ENCODE measurements around the gene GORASP1. TPM values are rescaled to one million over a fixed set of nuclear protein-coding genes. Genes with fewer than 3 reads are reported as not detected.

GORASP1 gene
- total and polyA plus RNA-seq, 2 of the 13 experiments (the other 11 are each of a cell fraction or from before 2014, with no cell fraction given) = 36.4 to 39.8 TPM

- TF ChIP-seq, protein P1, sequence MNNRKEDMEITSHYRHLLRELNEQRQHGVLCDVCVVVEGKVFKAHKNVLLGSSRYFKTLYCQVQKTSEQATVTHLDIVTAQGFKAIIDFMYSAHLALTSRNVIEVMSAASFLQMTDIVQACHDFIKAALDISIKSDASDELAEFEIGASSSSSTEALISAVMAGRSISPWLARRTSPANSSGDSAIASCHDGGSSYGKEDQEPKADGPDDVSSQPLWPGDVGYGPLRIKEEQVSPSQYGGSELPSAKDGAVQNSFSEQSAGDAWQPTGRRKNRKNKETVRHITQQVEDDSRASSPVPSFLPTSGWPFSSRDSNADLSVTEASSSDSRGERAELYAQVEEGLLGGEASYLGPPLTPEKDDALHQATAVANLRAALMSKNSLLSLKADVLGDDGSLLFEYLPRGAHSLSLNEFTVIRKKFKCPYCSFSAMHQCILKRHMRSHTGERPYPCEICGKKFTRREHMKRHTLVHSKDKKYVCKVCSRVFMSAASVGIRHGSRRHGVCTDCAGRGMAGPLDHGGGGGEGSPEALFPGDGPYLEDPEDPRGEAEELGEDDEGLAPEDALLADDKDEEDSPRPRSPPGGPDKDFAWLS (CRISPR knock-in tag; IDR thresholded peaks at IDR 0.05; ENCODE audit: borderline replicate concordance) = no peak
- TF ChIP-seq, protein P2, sequence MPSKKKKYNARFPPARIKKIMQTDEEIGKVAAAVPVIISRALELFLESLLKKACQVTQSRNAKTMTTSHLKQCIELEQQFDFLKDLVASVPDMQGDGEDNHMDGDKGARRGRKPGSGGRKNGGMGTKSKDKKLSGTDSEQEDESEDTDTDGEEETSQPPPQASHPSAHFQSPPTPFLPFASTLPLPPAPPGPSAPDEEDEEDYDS (CRISPR knock-in tag; IDR thresholded peaks at IDR 0.05) = no peak
- TF ChIP-seq ZC3H4 (CRISPR knock-in tag; IDR thresholded peaks at IDR 0.05; ENCODE audit: borderline replicate concordance) = no peak
- no peak for TF ChIP-seq MIXL1 (CRISPR knock-in tag; IDR thresholded peaks at IDR 0.05)
Observed at GRCh38 chr3:39102504-39103323, 4.7 kb downstream of the GORASP1 start (continued).

DNA sequence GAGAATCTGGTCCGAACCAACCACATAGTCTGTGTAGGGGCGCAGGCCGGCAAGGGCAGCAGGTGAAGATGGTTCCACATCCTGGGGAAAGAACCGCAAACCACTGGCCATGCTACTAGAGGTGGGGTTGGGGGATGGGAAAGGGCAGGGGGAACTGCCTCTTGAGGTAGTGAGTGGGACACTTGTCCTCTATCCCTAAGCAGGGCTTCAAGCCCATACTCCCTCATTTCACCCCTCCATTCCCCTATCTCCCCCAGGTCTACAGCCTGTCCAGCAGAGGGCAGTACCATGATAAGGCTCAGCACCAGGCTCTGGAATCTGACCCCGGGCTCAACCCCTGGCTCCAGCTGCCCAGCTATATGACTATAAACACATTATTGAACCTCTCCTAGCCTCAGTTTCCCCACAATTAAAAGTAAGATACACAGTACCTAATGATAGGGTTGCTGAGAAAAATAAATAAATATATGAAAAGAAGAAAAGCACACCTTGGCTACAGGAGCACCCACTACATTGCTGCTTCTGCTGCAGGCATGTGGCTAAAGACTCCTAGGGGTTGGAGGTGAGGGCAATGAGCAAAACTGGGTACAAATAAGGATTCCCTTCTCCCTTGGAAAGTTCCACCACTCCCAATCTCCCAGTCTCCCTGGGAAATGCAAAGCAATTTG, 6.3 kb downstream of the GORASP1 start:
- no peaks in the 10 kb centered on the region for H4K20me1 ChIP-seq (ENCODE audit: insufficient read depth, low read length)

More for the DNA sequence above, 6.3 kb downstream of the GORASP1 start:
- Histone ChIP-seq H3K4me1 (ENCODE audit: insufficient read depth, low read length) (peaks cover 33% of the 10 kb centered on the region), H3K27ac (ENCODE audit: extremely low read length, insufficient read depth, low read length) (no peak overlapping the region), H3K9me3 (ENCODE audit: low read length) (no peaks in the 10 kb centered on the region), H3K36me3 (replicated peaks in 1 of 2; ENCODE audit: control insufficient read depth in 1 of 2, insufficient read depth in 2 of 2, low read length in 2 of 2) (peaks cover 11 to 41% of the 10 kb centered on the region in 2 experiments), H3K4me3 (replicated peaks in 1 of 3; ENCODE audit: insufficient read depth in 1 of 3, low read depth in 2 of 3, low read length in 3 of 3) (no peak overlapping the region), H3K9ac (ENCODE audit: insufficient read depth, low read depth, low read length) (no peak overlapping the region), H3K79me2 (ENCODE audit: insufficient read depth, low read length) (peaks cover 13% of the 10 kb centered on the region), H3K27me3 (ENCODE audit: control insufficient read depth in 1 of 2, insufficient read depth in 2 of 2, low read length in 2 of 2) (no peaks in the 10 kb centered on the region), H3K4me2 (ENCODE audit: low read depth, low read length) (no peak overlapping the region), H2AFZ (ENCODE audit: low read length) (no peak overlapping the region)
- 86% methylated on average over 3 of the region's 5 CpGs for WGBS (ENCODE audit: low lambda C conversion rate)
- peak; percentile 8 for FAIRE-seq
- peak; percentile 29 for DNase-seq (ENCODE audit: low spot score)
- TF ChIP-seq TFDP2 (CRISPR knock-in tag; IDR thresholded peaks at IDR 0.05) (no peak), NR2F1 (CRISPR knock-in tag; IDR thresholded peaks at IDR 0.05) (peak; percentile 74), ZFX (CRISPR knock-in tag; IDR thresholded peaks at IDR 0.05; ENCODE audit: low read depth) (no peak), POGZ (CRISPR knock-in tag; IDR thresholded peaks at IDR 0.05) (0 out of 2 replicates have a peak, but pooled peaks have one; percentile 26), TOPORS (CRISPR knock-in tag; IDR thresholded peaks at IDR 0.05) (no peak), SMC3 (IDR thresholded peaks at IDR 0.05; ENCODE audit: low read length) (peak; percentile 35), STAG1 (CRISPR knock-in tag; IDR thresholded peaks at IDR 0.05) (peak; percentile 55), CTCF (CRISPR knock-in tag; IDR thresholded peaks at IDR 0.05) (peak; percentile 71), NR2F6 (IDR thresholded peaks at IDR 0.05) (peak; percentile 69), NR2F6 (CRISPR knock-in tag; IDR thresholded peaks at IDR 0.05) (peak; percentile 76), PHF21A (CRISPR knock-in tag; IDR thresholded peaks at IDR 0.05) (no peak), ZNF180 (CRISPR knock-in tag; IDR thresholded peaks at IDR 0.05; ENCODE audit: borderline replicate concordance, low read depth) (no peak)
- TF ChIP-seq, protein P3, sequence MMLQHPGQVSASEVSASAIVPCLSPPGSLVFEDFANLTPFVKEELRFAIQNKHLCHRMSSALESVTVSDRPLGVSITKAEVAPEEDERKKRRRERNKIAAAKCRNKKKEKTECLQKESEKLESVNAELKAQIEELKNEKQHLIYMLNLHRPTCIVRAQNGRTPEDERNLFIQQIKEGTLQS (CRISPR knock-in tag; IDR thresholded peaks at IDR 0.05) = no peak
- BruUV-seq (replicated peaks) = no TSS peak
- POLR2A ChIA-PET = interaction anchor here (0.6 kb wide), 1 partner anchor 40 kb away, joined by 3 read pairs; no protein-coding TSS in a partner anchor
- in situ Hi-C loops (cut with HindIII; ENCODE audit: extremely low pct_ligation_motif_present, low pct_unique_long_range_greater_than_20kb) (no loop called here), intact Hi-C loops (cut with micrococcal nuclease; ENCODE audit: unreplicated experiment) (no loop called here)
- ATAC-seq = peak; percentile 70
- CTCF ChIA-PET (ENCODE audit: low intra/inter-chr PET ratio, low total read pairs) = interaction anchor here (1.2 to 1.5 kb wide), 3 partner anchors 80 to 191 kb away, joined by 3 to 13 read pairs (median 3); no protein-coding TSS in a partner anchor
